Subcutaneous adipose tissue (tissue), 4 donors: ENCODE measurements around the gene DYNLRB1. TPM values are rescaled to one million over a fixed set of nuclear protein-coding genes. Genes with fewer than 3 reads are reported as not detected.

ENCODE experiments used
- total RNA-seq, 4 donors: library from RNA; depleted of rRNA; stranded (reverse); fragments of >200 nt; gene quantifications; one replicate each; pipeline ENCODE4 v1.1.0, GENCODE V29; 2016
- TF ChIP-seq, protein P1 (sequence below): fragments of 450-650 bp; IDR thresholded peaks from one replicate; pipeline ENCODE4 v1.5.1; 2016; ENCODE audit warnings: low read depth, mild to moderate bottlenecking, control low read depth, antibody characterized with exemption, moderate library complexity

DYNLRB1 gene
- total RNA-seq, 4 donors from 2014 or later: 111 to 206 (median 122) TPM

DNA sequence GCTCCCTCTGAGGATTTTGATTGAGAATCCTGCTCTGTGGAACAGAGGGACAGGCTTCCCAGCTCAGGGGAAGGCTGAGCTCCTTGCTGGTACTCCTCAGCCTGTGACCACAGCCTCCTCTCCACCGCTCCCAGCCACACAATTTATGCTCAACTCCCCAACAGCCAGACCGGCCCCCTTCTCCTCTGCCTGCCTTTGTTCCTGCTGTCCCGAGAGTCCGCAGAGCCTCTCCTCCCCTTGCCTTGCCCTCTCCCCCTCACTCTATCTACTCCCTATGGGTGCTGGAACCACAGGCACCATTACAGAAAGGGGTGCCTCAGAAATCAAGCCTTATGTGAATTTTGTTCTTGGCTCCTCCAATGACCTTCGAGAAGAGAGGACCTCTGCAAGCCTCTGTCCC, 58.2 kb downstream of the DYNLRB1 start:
- TF ChIP-seq, protein P1, sequence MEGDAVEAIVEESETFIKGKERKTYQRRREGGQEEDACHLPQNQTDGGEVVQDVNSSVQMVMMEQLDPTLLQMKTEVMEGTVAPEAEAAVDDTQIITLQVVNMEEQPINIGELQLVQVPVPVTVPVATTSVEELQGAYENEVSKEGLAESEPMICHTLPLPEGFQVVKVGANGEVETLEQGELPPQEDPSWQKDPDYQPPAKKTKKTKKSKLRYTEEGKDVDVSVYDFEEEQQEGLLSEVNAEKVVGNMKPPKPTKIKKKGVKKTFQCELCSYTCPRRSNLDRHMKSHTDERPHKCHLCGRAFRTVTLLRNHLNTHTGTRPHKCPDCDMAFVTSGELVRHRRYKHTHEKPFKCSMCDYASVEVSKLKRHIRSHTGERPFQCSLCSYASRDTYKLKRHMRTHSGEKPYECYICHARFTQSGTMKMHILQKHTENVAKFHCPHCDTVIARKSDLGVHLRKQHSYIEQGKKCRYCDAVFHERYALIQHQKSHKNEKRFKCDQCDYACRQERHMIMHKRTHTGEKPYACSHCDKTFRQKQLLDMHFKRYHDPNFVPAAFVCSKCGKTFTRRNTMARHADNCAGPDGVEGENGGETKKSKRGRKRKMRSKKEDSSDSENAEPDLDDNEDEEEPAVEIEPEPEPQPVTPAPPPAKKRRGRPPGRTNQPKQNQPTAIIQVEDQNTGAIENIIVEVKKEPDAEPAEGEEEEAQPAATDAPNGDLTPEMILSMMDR: no peak

DNA sequence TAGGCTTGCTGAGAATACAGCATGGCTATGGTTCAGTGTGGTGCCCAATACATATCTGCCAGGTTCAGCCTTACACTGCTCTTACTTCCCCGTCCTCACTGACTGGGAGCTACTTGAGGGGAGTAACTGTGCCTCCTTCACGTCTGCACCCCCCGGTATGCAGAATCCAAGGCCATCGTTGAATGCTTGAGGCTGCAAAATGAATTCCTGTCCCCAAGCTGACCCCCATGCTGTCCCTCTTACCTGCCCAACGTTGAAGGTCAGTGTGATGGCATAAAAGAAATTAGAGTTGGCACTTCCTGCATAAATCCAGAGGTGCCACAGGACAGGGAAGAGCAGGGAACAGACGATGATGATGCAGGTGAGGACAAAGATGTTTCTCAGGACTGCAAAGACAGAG, 58.6 kb downstream of the DYNLRB1 start:
- TF ChIP-seq, protein P1: no peak

DNA sequence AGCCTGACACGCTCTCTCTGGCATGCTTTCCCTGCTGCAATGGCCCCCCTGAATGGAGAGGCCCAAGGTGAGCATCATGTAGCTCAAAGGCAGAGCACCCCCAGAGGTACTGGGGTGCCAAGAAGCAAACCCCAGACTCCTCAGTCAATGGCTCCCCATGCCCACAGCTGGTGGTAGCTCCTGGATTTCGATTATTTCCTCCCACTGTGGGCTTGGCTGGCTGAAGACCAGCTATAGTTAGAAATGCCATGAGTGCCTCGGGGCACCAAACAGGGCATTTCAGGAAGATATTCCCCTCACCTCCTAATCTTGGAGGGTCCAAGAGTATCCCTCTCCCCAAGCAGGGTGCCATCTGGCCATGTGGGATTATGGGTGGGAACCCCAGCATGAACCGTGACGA, 59.0 kb downstream of the DYNLRB1 start:
- TF ChIP-seq, protein P1: no peak

DNA sequence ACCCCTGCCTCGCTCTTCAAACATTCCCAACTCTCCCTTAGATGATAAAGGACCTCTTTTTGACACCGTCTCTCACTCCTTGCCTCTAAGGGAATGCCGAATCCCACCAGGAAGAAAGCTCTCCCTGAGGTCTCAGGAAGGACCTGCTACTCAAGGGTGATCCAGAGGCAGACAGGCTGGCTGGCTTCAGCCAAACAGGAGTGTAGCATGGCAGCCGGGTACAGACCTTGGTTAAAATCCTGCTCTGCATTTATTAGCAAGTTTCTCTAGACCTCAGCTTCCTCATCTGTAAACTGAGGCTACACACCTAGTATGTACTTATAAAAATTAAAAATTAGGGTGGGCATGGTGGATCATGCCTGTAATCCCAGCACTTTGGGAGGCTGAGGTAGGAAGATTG, 59.5 kb downstream of the DYNLRB1 start:
- TF ChIP-seq, protein P1: no peak

DNA sequence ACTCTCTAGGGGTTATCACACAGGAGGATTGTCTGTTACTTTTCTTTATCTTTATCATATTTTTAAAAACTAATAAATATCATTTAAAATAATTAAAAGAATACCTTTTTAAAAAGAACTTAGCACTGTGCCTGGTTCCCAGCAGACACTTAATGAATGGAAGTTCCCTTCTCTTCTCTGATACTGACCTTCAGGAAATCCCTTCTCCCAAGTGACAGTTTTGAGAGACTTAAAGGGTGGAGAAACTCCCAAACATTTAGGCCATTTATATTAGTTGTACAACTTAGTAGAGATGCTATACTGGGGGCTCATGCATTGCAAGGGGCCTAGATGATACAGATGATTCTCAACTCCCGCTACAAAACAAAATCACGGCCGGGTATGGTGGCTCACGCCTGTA, 60.8 kb downstream of the DYNLRB1 start:
- TF ChIP-seq, protein P1: no peak

DNA sequence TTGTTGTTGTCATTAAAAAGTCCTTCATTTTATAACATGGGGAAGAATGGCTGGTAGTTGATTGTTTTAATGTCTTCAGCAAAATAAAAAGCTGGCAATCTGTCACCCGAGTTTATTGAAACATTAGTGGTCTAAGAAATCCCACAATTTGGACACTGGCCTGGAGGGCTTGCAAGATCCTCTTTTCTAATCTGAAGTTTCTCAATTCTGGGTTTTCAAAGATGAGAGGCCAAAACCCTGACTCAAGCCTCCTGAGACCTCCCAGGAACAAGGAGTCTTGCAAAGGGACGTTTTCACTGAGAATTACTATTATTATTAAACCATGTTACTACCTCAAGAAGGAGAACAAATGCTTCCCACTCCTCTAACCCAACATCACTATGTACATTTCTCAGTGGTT, 61.8 kb downstream of the DYNLRB1 start:
- TF ChIP-seq, protein P1: no peak

DNA sequence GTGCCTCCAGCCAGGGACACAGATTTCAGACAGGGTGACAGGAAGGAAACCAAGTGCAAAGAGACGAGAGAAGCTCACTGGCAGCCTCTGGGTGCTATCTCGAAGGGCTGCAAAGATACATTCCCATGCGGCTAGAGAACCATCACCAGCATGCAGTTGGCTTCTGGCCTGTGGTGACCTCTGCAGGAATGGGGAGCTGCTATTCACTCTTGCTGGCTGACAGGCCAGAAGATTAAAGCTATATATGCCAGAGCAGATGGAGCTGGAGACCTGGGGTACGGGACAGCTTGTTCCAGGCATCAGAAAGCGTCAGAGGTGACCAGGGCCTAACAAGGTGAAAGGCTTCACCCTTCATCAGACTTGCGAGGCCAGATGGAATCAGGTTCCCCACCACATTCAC, 62.3 kb downstream of the DYNLRB1 start:
- TF ChIP-seq, protein P1: no peak
